NCI-H2107 treated with DMSO at 0.1 percent for 48 hours (cell line): ENCODE data around the gene SNX24.

Experiments used
- DNase-seq: peaks from one replicate; lab custom pipeline; 2025; ENCODE audit not compliant: unreplicated experiment; lab: John Stamatoyannopoulos, UW

The SNX24 gene

DNA sequence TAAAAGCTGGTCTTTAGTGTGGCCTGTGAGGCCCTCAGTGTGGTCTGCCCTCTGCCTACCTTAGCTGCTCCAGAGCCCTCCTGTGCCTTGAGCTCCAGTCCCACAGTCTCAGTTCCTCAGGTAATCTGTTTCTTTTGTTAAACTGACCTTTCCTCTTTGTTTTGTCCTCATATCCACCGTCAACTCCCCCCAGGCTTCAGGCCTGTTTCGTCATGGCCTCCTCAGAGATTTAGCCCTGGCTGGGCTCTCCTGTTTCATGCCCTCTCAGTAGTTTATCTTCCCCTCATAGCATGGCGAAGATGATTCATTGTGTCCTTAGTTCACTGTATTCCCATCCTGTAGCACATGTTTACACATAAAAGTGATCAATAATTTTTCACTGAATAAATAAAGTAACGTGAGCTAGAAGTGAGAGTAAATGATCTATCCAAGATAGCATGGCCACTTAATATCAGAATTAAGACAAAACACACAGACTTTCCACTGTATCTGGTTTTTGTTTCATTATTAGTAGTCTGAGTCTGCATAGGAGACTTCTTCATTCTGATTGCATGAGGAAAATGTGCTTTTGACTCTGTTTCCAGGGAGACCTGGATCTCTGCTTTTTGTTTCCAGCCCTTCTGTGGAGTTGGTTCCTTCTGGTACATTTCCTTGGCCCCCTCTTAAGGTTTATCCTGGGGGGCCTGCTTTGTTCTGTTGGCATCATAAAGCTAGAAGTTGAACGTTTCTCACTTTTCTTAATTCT, 70.5 kb downstream of the SNX24 start:
- no peak for DNase-seq

DNA sequence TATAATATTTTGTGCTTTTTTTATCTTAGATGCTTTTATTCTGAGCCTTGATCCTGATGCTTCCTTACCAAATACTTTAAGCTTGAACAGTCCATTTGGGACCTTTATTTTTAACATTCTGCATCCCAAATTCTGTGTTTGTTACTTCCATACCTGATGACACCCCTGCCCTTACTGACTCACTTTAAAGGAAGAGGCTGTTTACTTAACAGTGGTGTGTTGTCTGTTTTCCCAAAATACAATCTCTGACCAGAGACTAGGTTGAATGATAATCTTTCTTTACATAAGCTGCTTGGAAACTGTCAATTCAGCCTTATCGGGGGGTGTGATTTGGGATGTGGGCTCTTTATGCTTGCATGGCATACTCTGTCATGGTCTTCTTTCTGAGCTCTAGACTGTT, 71.1 kb downstream of the SNX24 start:
- no peak for DNase-seq

DNA sequence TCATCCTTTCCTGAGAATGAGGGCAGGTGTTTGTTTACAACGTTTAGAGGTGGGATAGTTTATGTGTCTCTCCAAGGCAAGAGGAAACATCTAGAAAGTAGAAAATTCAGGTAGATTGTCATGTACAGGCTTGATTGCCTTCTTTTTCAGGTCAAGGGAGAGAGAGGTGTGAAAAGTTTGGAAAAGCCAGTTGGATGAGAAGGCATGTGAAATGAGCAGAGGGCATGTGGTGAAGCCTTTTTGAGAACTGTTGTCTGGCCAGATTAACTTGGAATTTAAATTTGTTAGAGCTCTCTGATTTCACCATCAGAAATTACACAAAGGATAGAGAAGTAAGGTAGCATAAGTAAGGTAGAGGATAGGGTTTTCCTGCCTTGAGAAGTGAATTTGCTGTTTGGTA, 74.6 kb downstream of the SNX24 start:
- no peak for DNase-seq

DNA sequence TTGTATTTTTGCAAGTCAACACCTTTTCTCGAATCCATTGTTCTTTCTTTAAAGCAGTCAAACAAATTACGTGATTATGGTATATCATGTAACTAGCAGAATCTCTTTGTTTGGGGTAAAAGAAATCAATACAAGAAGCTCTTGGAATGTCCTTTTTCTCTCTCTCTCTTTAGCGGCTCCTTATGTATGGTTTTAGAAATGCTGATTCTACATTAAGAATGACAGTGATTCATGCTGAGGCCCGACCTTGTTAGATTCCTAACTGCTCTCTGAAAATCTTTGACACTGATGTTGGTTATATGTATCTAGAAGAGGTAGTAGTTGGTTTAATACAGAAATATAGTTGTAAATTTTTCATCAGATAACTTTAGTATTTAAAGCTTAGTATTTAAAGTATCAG, 76.4 kb downstream of the SNX24 start:
- no peak for DNase-seq

DNA sequence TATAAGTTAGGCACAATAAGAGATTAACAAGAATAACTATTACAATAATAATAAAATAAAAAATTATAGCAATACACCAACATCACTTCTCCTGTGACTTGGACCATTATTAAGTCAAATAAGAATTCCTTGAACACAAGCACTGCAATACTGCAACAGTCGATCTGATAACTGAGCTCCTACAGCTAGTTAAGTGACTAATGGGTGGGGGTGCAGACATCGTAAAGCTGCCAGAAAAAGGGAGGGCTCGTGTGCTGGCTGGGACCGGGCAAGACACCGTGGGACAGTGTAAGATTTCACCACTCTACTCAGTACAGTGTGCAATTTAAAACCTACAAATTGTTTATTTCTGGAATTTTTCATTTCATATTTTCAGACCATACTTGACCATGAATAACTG, 78.8 kb downstream of the SNX24 start:
- no peak for DNase-seq

DNA sequence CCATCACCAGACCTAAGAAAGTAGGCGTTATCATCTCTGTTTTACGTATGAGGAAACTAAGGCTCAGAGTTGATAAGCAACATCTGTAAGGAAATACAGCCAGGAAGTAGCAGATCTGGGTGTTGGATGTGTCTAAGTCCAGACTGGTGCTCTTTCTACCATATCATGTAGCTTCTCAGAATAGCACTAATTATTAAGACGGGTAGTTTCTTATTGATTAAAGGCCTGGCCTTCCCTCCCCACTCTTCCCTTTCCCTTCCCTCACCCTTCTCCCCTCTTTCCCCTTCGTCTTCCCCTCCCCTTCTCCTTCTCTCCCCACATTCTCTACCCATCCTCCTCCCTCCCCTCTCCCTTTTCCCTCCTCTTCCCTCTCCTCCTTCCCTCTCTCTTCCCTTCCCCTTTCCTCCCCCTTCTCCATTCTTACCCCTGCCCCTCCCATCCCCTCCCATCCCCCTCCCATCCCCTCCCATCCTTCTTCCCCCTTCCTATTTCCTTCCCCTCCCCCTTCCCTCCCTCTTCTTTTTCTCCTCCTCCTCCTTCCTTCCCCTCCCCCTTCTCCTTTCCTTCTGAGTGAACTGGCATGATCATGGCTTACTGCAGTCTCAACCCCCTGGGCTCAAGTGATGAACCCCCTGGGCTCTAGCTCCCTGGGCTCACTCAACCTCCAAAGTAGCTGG, 79.4 kb downstream of the SNX24 start:
- no peak for DNase-seq

DNA sequence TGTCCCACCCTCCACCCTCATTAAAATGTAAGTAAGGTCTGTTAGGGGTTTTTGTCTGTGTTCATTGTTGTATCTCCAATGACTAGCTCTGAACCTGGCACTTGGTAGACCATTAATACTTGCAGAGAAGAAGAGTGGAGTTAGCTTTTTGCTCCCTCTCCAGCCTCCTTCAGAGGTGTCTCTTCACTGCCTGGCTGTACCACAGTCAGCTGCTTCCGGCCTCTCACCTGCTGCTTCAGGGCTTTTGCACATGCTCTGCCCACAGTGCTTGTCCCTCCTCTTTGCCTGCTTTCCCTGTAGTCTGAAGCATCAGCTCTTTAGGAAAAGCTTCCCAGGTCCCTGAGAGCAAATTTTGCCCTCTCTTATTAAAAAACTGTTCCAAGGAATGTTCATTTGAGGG, 83.6 kb downstream of the SNX24 start:
- no peak for DNase-seq

DNA sequence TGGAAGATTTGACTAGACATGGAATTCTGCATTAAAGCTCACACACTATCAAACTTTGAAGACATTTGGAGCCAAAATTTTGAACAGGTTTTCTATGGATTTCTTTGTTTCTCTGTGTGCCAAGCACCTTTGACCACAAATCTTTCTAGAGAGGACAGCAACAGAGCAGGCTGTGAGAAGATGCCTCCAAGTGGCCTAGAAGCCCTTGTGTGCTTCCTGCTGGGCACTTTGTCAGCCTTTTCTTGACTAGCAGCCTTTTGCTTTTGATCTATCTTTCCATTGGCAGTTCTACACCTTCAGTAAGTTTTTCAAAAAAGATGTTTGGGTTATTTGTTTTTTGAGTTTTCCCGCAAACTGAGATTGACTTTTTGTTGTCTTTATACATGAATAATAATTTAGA, 84.6 kb downstream of the SNX24 start:
- no peak for DNase-seq

DNA sequence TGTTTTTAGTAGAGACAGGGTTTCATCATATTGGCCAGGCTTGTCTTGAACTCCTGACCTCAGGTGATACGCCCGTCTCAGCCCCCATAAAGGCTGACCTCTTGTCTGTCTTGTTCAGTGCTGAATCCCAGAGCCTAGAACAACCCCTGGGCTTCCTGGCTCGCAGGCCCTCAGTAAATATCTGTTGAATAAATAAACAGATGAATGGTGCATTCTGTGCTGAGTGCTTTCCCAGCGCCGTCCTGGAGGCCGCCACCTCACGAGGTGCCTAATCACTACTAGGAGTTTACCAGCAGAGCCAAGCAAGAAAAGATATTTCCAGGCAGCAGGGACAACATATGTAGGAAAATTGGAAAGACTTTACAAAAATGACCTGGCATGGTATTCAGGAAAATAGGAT, 88.5 kb downstream of the SNX24 start:
- DNase-seq, result no peak

DNA sequence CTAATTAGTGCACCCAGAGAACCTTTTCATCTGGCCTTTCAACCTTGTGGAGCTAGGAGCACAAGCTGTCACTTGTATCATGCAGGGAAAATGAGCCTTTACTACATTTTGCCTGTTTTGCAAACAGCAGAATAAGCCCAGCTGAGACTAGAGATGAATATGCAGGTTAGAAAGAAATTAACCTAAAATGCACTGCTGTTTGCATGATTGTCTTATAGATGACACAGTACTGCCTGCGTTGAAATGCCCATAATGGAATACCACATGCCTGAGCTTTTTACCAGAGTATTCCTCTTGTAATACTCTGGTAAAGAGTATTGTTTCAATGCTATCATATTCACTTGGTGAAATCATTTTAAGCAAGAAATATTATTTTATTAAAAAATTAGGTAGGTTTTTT, 90.7 kb downstream of the SNX24 start:
- no peak for DNase-seq

DNA sequence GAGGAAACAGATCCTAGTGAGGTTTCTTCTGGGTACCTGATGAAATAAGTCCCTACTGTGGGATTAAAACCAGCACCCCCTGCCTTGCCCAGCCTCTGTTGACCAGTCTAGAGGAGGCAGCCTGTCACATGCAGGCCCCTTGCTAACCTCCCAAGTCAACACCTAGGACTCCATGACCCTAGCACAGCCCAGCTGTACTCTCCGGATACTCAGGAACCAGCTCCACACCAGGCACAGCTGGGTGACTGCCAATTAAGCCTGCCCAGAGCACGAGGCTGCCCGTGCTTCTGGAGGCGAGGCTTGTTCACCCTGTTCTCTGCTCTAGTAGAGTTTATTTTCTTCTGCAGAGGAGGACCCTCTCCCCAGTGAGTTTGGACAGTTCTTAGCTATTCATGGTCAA, 92.5 kb downstream of the SNX24 start:
- DNase-seq, result no peak

DNA sequence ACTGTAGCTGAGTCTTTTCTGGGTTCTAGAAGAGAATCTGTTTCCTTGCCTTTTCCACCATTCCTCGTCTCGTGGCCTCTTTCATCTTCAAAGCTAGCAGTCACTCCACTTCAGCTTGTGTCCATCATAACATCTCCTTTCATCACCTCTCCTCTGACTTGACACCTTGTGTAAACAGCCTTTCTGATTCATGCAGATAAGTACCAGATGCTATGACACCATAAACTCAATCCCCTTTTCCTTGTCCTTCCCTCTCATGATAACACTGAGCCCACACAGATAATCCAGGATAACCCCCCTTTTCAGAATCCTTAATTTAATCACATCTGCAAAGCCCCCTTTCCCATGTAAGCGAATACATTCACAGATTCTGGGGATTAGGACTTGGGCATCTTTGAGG, 95.5 kb downstream of the SNX24 start:
- no peak for DNase-seq

DNA sequence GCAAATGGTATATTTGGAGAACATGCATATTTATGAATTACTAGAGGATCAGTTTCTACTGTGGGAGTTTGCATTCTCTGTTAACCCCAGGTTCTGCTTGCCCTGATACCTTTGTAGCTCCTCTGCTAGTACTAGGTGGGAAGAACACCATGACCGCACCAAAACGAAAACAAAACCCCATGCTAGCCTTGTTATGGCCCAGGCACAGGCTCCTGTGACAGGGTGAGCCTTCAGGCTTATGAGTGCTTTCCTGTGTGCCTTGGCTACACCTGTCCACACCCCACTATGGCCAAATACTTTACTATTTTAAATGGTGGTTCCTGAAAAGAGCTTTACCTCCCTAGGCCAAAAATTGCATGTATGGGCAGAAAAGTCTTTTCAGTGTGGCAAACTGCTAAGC, 96.3 kb downstream of the SNX24 start:
- DNase-seq, result no peak

DNA sequence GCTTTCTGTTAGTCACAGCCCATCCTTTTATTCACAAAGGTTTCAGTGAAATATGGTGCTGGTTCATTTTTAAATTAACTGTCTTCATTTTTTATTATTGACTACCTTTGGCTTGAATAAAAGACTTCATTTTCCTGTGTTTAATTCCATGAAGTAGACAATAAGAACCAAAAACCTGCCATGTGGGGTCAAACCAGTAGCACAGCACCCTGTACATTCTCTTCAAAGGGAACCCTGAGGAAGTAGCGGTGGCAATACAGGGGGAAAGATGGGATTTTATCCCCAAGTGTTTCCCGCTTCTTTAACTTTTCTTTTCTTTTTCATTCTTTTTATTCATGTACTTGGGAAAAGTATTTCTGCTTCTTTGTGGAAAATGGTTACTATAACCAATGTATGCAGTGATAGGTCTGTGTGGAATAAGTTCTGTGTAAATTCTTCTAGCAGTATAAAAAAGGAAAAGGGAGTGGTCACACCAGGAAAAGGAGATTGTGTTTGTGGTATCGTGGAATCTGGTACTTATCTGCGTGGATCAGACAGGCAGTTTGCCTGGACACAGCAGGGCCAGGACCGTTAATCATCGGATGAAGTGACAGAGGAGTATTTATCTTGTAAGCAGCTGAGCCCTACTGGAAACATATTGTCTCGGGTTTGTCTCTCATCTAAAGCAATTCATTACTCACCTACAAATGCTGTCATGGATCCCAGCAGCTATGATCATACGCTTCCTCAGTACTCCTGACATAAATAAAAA, 96.9 kb downstream of the SNX24 start:
- DNase-seq, result no peak

DNA sequence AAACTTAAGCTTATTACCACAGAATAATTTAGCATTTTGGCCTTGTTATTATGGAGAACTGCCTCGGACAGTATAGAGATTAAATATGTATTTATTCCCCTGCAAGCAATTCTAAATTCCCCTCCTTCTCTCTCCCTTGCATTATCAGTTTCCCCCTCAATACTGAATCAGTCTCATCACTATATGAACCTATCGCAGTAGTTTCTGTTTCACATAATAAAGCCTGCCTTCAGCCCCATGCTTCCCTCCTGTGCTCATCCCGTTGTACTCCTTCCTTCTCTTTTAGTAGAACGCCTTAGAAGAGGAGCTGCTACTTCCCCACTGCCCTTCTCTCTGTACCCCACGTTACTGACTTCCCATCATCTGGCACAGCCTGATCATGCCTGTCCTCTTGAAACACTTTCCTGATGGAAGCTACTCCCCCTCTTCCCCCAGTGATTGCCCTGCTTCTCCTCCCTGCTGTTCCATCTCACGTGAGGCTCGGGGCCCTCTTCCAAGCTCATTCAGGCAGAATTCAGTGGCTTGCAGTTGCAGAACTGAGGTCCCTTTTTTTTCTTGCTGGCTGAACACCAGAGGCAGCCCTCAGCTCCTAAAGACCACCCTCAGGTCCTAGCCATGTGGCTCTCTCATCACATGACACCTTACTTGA, 97.8 kb downstream of the SNX24 start:
- DNase-seq, result no peak

DNA sequence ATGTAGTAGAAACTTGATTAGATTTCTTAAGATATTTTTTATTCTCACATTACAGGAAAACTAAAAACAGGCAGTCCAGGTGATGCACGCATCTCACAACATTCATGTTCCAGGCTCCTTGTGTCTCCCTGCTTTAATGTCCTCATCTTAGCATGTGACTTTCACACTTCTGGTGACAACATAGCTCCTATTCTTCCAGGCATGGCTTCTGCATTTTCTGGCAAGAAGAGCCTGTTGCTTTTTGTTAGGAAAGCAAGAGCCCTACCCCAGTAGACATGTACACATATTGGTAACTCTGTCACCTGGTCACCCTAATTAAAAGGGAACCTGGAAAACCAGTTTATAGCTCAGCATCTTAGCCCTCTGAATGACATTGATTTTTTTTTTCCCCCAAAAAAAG, 98.6 kb downstream of the SNX24 start:
- no peak for DNase-seq

DNA sequence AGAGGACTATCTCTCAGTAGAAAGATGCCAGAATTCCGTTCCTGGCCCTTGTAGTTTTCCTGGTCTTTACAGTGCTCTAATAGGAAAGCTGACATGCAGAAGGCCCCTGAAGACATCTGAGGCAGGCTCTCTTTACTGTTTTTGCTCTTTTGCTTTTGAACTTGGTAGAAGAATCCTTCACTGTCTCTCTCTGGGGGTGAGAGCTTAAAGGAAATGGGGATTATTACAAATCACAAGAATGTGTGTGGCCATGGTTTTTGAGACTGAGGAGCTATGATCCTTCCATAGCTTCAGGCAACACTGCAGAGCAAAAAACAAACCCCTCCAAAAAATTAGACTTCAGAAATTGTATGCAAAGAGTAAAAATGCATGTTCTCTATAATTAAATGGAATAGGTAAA, 102.0 kb downstream of the SNX24 start:
- no peak for DNase-seq

DNA sequence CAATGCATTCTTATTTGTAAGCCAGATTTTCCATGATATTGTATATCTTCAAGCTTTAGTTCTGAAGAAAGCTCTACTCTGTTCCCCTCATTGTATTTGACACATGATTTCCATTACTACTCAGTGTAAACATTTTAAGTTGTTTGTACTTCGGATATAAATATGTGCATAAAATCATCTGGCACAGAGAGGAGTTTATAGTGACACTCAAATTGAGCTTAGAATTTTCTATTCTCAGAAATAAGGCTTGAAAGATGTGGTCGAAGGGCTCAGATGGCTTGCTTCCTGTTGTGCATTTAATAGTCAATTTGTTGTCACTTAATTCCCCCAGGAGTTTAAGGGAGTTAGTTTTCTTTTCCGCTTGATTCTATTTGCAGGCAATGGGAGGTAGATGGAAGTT, 102.4 kb downstream of the SNX24 start:
- DNase-seq, result no peak

DNA sequence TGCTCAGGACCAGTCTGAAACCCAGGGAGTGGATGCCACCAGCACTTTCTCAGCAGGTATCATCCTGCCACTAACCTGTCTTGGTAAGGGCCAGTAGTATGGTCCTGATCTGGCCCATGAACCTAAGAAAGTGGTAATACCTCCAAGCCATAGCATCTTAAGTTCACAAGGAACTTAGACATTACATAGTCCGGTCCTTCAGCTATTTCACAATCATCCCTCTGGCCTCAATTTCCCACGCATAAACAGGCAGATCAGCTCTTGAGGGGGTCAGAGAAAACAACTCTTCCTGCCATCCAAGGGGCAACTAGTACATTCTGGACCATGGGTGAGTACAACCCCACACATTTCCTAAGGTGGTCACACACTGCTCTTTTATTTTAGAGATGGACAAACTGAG, 102.9 kb downstream of the SNX24 start:
- DNase-seq, result no peak

DNA sequence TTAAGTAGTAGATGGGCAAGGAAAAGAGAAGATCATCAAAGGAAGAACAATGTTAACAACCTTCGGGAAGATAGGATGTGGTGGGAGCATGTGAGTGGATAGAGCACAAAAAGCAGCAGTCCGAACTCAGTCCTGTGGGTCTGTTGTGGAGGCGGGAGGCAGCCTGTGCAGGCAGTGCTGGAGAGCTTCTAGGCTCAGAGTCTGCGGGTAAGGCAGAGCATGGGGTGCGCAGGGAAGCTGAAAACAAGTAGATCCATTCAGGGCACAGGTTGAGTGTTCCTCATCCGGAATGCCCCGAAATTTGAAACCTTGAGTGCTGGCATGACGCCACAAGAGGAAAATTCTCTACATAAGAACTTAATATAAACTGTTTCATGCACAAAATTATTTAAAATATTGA, 106.2 kb downstream of the SNX24 start:
- peak; percentile 4 for DNase-seq

DNA sequence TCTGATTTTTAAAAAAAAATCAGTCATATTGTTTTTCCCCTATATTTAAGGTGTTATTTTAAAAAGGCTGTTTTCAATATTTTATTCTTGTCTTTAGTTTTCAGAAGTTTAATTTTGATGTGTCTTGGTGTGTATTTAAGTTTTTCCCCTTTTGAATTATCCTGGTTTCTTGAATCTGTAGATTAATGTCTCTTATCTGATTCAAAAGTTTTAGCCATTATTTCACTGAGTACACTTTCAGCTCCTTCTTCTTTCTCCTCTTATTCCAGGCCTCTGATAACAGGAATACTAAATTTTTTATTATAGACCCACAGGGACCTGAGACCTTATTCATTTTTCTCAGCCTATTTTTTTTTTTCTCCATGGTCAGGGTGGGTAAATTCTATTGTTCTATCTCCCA, 109.3 kb downstream of the SNX24 start:
- DNase-seq, result no peak

DNA sequence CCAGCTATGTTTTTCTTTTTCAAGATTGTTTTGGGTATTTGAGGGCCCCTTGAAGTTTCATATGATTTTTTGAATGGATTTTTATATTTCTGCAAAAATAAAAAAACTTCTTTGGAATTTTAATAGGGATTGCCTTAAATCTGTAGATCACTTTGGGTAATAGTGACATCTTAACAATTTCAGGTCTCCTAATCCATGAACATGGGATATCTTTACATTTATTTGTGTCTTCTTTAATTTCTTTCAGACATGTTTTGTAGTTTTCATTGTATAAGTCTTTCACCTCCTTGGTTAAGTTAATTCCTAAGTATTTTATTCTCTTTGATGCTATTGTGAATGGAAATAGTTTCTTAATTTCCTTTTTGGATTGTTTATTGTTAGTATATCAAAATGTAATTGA, 112.0 kb downstream of the SNX24 start:
- DNase-seq, result no peak
